ENCODE results near the gene SUV39H2.
"Not testable (repeated sequence)": the region's sequence is repeated elsewhere in the genome, so short reads cannot be mapped to it uniquely, and the experiment has no call there.

SUV39H2 gene

DNA sequence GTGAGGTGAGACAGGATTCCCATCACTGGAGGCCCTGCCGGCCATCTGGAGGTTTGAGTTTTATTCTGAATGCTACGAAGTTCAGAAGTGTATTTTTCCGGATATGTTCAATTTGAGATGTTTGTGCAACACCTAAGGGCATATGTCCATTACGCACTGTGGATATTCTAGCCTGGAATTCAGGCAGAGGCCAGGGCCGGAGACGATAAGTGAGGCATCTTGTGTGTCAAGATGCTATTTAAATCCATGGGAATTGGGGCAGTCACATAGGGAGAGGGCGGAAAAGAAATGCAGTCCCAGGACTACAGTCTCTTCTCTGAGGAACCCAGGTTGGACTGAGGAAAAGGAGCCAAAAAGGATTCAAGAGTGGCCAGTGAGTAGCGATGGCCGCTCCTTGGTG, 1.9 kb upstream of the SUV39H2 start:
- DNase-seq = no peak

DNA sequence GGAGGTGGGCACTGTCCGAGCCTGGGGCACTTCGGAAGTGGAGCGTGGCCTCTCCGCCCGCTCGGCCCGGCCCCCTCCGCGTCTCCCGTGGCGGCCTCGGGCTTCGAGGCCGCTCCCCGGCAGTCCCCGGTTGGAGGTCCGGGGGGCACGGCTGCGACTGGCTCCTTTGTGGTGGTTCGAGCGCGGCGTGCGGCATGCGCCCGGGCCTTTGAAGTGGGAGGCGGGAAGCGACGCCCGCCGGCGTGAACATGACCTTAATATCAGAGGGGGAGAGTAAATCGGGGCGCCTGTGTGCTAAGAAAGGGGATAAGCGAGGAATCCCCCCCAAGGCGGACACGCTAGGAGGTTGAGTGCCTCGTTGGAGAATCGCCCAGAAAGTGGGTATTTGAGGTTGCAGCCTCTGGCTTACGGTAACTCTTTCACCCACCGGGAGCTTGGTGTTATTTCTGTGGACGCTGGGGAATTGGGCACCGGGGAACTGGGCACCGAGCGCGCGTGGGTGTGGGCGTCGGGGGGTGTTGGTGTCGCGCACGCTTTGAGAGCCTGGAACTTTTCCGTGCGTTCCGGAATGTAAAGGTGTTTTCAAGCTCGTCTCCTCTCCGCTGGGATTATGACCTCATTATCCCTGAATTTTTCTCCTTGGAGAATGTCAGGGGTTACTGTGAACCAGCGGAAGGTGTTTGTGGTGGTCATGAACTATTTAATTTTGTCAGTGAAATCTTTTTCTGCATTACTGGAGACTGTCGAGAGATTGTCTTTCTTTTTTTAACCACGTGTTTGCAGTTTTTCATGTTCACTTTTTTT, 660 bp downstream of the SUV39H2 start:
- DNase-seq = no peak

DNA sequence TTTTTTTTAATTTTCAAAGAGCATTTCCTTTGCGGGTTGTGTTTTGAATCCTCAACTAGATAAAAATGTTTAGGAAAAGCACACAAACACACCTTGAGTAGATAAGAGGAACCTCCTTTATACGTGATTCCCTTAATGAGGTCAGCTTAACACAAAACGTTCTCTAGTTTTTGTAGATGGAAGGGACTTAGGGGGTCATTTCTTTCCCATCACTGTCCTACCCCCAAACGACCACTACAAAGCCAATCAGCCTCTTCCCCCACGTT, 1.2 kb downstream of the SUV39H2 start:
- no peak for DNase-seq

DNA sequence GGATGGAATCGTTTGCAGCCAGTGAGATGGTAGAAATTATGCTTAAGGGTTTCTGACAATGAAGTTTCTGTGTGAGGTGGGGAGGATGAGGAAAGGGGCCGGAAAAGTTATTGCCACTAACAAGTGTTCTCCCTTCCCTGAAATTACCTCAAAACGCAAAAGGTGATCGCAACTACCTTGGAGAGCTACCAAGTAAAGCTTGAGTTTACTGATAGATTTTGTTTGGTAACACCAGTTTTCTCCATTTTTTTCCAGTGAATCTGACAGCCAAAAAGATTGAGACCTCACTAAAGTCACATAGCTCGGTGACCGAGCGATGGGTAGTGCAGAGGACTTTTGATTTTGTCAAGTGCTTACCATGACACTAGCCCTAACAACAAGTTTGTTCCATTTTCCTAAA, 1.6 kb downstream of the SUV39H2 start:
- DNase-seq = no peak

DNA sequence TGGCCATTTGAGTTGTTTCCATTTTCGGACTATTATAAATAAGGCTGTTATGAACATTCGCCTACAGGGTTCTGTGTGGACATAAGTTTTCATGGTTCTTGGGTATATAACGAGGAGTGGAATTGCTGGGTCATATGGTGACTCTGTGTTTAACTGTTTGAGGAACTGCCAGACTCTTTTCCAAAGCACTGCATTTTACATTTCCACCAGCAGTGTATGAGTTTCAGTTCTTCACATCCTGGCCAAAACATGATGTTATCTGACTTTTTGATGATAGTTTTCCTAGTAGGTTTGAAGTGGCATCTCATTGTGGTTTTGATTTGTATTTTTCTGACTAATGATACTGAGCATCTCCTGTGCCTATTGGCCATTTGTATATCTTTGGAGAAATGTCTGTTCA, 5.4 kb downstream of the SUV39H2 start:
- no peak for DNase-seq

GRCh38 chr10:14889318-14889717, 10.7 kb downstream of the SUV39H2 start:
- no peak for DNase-seq

DNA sequence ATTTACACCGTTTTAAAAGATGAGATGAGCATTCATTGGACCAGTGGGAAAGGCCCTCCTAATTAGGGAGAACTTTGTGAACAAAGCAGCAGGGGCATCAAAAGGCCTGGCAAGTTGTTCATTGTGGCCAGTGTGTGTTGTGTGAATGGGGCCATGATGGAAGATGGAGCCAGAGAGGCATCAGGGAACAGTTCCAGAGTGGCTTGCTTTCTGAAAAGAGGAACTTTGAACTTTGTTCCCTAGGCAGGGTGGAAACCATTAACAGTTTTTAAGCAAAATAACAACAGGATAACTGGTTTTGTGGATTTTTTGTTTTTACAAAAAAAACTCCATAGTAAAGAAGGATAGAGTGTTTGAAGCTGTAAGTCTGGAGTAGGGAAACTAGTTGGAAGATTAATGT, 12.5 kb downstream of the SUV39H2 start:
- no peak for DNase-seq

GRCh38 chr10:14904316-14904732, 25.7 kb downstream of the SUV39H2 start:
- no peak for DNase-seq

- no peak for DNase-seq
Observed at GRCh38 chr10:14904864-14905263, 26.2 kb downstream of the SUV39H2 start.

DNA sequence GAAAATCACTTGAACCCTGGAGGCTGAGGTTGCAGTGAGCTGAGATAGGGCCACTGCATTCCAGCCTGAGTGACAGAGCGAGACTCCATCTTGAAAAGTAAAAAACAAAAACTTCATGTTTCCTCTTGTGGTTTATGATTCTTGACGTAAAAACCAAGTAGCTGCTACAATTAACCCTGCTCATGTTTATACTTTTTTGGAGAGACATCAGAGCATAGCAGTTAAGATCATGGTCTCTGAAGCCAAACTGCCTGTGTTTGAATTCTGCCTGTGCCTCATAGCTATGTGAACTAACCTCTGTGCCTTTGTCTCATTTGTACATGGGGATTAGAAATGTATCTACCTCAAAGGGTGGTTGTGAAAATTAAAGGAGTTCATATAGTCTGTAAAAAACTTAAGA, 27.2 kb downstream of the SUV39H2 start:
- no peak for DNase-seq

DNA sequence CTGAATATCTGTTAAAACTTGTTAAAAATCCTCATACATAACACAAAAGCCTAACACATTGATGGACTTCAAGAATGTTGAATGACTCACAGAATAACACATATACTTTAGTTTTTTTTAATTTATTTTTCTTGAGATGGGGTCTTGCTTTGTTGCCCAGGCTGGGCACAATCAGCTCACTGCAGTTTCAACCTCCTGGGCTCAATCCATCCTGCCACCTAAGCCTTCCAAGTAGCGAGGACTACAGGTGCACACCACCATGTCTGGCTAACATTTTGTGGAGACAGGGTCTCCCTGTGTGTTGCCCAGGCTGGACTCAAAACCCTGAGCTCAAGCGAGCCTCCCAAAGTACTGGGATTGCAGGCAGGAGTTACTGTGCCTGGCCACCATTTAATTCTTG, 28.1 kb downstream of the SUV39H2 start:
- no peak for DNase-seq

- DNase-seq = not testable (repeated sequence)
Observed at GRCh38 chr10:14907591-14907990, 28.9 kb downstream of the SUV39H2 start.

DNA sequence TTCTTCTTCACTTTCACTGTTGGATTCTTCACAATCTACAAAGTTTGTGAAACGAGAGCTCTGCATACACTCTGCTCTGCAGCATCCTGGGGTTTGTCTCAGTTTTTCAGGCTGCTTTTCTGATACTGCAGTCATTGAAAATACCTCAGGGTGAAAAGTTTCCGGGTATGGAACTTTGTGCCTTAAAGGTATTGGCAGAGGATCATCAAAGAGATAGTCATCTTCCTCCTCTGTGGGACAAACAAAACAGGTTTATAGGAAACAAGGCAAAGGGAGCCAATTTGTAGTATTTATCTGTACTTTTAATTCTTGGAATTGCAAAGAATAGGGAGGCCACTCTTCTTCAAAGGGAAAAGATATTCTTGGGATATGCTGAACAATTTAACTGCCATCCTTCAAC, 30.4 kb downstream of the SUV39H2 start:
- no peak for DNase-seq

DNA sequence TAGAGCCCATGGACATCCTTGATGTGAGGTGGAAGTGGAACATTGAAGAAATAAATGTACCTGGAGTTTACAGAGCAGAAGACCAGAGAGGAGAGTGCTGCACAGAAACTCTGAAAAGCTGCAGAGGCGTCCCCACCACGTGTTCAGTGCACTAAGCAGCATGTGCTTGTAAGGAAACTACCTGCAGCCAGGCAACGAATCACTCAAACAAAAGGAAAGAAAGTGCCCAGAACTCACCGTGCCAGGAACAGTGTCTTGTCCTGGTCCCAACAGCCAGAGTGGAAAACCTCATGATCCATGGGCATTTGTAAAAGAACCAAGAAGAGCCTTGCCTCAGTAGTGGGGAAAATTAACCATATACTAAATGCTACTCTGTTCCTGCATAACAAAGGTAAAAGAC, 32.3 kb downstream of the SUV39H2 start:
- no peak for DNase-seq

DNA sequence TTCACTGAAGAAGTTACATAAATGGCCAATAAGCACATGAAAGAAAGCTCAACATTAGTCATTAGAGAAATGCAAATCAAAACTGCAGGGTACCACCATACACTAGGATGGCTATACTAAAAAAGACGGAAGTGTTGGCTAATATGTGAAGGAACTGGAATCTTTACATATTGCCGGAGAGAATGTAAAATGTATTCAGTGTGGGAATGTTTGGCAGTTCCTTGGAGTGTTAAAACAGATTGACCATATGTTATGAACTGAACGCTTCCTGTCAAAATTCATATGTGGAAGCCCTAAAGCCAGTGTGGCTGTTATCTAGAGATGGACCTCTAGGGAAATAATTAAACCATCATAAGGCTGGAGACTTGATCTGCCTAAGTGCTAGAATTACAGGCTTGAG, 33.1 kb downstream of the SUV39H2 start:
- DNase-seq = no peak

- no peak for DNase-seq
Observed at GRCh38 chr10:14916600-14916999, 37.9 kb downstream of the SUV39H2 start.

DNA sequence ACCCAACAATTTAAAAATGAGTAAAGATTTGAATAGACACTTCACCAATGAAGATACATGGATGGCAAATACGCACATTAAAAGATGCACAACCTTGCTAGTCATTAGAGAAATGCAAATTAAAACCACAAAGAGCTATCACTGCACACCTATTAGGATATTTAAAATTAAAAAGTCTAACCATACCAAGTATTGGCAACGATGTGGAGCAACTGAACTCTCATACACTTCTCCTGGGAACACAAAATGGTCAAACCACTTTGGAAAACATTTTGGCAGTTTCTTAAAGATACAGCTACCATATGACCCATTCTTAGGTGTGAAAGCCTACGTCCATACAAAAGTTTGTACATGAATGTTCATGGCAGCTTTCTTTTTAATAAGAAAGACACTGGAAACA, 39.2 kb downstream of the SUV39H2 start:
- no peak for DNase-seq

DNA sequence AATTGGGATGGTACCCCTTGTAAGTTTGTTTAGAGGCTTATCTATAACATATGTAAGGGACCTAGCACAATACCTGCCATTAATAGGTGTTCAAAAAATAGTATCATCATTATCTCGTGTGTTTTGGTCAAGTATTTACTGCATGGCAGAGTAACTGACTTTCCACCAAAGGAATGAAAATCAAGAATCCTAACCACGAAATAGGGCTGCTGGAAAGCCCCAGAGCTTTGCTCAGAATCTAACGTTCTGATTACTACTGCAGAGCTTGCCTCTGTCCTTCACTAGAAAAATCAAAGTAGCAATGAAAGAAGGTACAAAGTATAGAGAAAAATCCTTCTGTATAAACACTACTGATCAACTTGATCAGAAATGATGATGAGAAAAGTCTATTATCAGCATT, 40.3 kb downstream of the SUV39H2 start:
- no peak for DNase-seq

- DNase-seq = no peak
Observed at GRCh38 chr10:14924013-14924412, 45.3 kb downstream of the SUV39H2 start.

DNA sequence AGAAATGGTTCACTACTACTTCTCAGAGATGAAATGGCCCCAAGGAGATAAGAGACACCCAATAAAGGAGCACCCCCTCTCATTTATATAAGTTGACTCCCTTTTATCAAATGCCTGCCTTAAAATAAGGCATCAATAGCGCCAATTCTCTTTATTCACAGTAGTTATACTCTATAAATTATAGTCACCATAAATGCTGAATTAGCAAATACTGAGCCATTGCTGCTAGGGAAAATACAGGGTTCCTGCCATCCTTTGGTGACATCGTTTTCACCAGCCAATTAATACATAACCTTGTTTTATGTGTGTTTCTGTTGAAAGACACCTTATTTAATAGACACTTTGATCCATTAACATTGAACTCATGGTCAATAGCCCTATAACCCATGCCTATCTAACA, 46.6 kb downstream of the SUV39H2 start:
- DNase-seq = no peak

DNA sequence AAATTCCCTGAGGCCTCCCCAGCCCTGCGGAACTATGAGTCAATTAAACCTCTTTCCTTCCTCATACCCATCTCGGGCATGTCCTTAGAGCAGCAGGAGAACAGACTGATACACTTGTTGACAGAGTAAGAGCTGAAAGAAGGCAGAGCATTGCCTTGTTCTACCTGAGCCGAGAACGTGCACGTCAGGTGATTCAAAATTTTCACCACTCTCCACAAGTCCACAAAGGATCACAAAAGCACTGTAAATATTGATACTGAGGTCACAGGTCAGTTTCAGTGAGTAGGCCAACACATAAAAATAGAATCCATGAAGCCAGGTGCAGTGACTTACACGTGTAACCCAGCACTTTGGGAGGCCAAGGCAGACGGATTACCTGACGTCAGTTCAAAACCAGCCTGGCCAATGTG, 47.4 kb downstream of the SUV39H2 start:
- DNase-seq = no peak

DNA sequence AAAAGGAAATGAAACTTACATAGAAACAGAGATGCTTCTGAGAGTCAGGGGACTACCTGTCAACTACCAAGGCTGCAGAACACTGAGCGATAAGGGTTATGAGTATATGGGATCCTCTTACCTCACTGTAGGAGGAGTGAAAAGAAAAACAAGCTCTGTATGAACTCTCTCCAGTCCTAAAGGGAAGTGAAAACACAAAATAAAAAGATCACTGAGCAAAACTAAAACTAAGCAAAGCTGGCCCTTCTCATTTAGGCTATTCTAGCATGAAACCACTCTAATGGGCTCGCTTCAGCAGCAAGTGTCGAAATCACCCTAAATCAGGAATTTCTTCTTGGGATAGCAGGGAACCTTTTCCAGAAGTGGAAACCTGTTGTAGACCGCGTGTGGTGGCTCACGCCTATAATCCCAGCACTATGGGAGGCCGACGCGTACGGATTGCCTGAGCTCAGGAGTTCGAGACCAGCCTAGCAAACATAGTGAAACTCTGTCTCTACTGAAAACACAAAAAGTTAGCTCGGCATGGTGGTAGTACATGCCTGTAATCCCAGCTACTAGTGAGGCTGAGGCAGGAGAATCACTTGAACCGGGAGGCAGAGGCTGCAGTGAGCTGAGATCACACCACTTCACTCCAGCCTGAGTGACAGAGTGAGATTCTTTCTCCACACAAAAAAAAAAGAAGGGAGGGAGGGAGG, 48.2 kb downstream of the SUV39H2 start:
- no peak for DNase-seq

GRCh38 chr10:14930610-14931009, 51.9 kb downstream of the SUV39H2 start:
- DNase-seq = no peak

- DNase-seq = no peak
Observed at GRCh38 chr10:14936584-14936983, 57.9 kb downstream of the SUV39H2 start.

DNA sequence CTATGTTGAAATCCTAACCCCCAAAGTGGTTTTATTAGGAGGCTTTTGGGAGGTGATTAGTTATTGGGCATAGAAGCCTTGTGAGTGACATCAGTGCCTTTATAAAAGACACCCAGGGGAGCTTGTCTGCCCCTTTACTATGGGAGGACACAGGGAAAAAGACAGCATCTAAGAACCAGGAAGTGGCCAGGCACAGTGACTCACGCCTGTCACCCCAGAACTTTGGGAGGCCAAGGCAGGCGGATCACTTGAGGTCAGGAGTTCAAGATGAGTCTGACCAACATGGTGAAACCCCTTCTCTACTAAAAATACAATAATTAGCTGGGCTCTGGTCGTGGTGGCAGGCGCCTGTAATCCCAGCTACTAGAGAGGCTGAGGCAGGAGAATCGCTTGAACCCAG, 60.3 kb downstream of the SUV39H2 start:
- DNase-seq = not testable (repeated sequence)
